DOHH2 (cell line): ENCODE results near the gene GAA.

ENCODE experiments used
- CTCF ChIP-seq: fragments of 200-600 bp; sonication (generic); IDR thresholded peaks from one replicate; pipeline ENCODE4 v1.5.1; 2014; ENCODE audit warnings: antibody characterized with exemption, mild to moderate bottlenecking, low read depth, low read length; ENCODE audit not compliant: poor library complexity, severe bottlenecking
- EZH2phosphoT487 ChIP-seq: fragments of 200-600 bp; sonication (generic); IDR thresholded peaks from 2 replicates; pipeline ENCODE4 v1.6.1; 2017; ENCODE audit warnings: borderline replicate concordance, mild to moderate bottlenecking, antibody characterized with exemption, low read length, moderate library complexity, mixed read lengths

GRCh38 chr17:80141463-80142165 lies 40.2 kb downstream of the GAA start:
- TF ChIP-seq CTCF (no peak), EZH2phosphoT487 (no peak)
